H1 (cell line): ENCODE measurements around the gene ARHGEF5.

Experiments
- ATF3 ChIP-seq: IDR thresholded peaks from 2 replicates; pipeline ENCODE4 v1.6.1; 2011; ENCODE audit warnings: low read depth, mild to moderate bottlenecking, low read length; ENCODE audit not compliant: insufficient read depth
- CBX5 ChIP-seq: fragments of 300-800, 300-1000 bp; sonication (generic); IDR thresholded peaks from 2 replicates; pipeline ENCODE4 v1.7.1; 2016; ENCODE audit warnings: antibody characterized with exemption, low read length, low read depth
- CTCF ChIP-seq, 3 experiments: IDR thresholded peaks; 1 replicate in 2 of 3; 2 replicates in 1 of 3; pipeline versions ENCODE4 v1.5.1 to v1.6.1; 2011; ENCODE audit warnings: low read length in 3 of 3, mild to moderate bottlenecking in 3 of 3, inconsistent platforms in 2 of 3, low read depth in 1 of 3, moderate library complexity in 1 of 3; ENCODE audit not compliant: insufficient read depth in 1 of 3; ENCODE audit errors: control extremely low read depth in 1 of 3
- EP300 ChIP-seq, 2 experiments: IDR thresholded peaks; 1 replicate in 1 of 2; 2 replicates in 1 of 2; pipeline ENCODE4 v1.6.1; 2011 to 2012; ENCODE audit warnings: low read depth in 2 of 2, low read length in 2 of 2, mild to moderate bottlenecking in 2 of 2, borderline replicate concordance in 1 of 2, inconsistent platforms in 1 of 2, moderate library complexity in 1 of 2
- JUND ChIP-seq: IDR thresholded peaks from 2 replicates; pipeline ENCODE4 v1.6.1; 2011; ENCODE audit warnings: mild to moderate bottlenecking, improper control_type of control experiment, low read length
- POLR2A ChIP-seq, 2 experiments: IDR thresholded peaks; 1 replicate in 1 of 2; 2 replicates in 1 of 2; pipeline ENCODE4 v1.6.1; 2011; ENCODE audit warnings: low read depth in 2 of 2, low read length in 2 of 2, mild to moderate bottlenecking in 2 of 2; ENCODE audit errors: control extremely low read depth in 1 of 2
- TCF12 ChIP-seq: IDR thresholded peaks from 2 replicates; pipeline ENCODE4 v1.6.1; 2011; ENCODE audit warnings: low read depth, mild to moderate bottlenecking, low read length

DNA sequence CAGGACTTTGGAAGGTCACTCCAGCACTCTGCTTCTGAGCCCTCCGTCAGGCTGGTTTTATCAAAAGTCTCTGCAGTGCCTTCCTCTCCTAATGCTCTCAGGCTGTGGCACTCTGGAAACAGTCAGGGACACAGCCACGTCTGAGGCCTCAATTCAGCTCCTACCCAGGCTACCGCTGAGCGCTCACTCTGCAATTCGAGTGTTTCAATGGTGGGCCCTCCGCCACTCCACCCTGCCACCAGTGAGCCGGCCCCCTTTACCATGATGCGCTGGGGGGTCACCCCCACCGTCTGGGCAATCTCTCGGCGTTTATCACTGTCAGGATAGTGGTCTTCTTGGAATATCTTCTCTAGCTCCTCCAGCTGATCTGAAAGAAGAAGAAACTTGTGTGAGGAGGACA is 44.7 kb downstream of the ARHGEF5 start:
- TF ChIP-seq POLR2A (IDR thresholded peaks at IDR 0.05; ENCODE audit: control extremely low read depth in 1 of 2, low read depth in 2 of 2, low read length in 2 of 2) (no peak), JUND (no peak), EP300 (IDR thresholded peaks at IDR 0.05; ENCODE audit: borderline replicate concordance in 1 of 2, low read depth in 2 of 2, low read length in 2 of 2) (no peak), ATF3 (no peak), CTCF (IDR thresholded peaks at IDR 0.05; ENCODE audit: control extremely low read depth in 1 of 3, insufficient read depth in 1 of 3, low read depth in 1 of 3, low read length in 3 of 3) (no peak), TCF12 (no peak), CBX5 (no peak)
